Measurements from ENCODE around the gene SCAP. TPM values are rescaled to one million over a fixed set of nuclear protein-coding genes. Genes with fewer than 3 reads are reported as not detected.

SCAP gene
- total and polyA plus RNA-seq, 2 of the 13 experiments (the other 11 are each of a cell fraction or from before 2014, with no cell fraction given) = 40.4 to 53.3 TPM

- TF ChIP-seq ZBTB10 (CRISPR knock-in tag; IDR thresholded peaks at IDR 0.05; ENCODE audit: borderline replicate concordance) = no peak
- peak; percentile 93 for TF ChIP-seq ZNF335 (CRISPR knock-in tag; IDR thresholded peaks at IDR 0.05)
- TF ChIP-seq TP53 (CRISPR knock-in tag; conservative IDR thresholded peaks at IDR 0.05) = peak; percentile 62; the same call in 1 of the 2 replicates
- TF ChIP-seq GABPB1 (CRISPR knock-in tag; IDR thresholded peaks at IDR 0.05) = peak; percentile 99
- TF ChIP-seq CREBL2 (CRISPR knock-in tag; IDR thresholded peaks at IDR 0.05; ENCODE audit: borderline replicate concordance) = 0 out of 2 replicates have a peak, but pooled peaks have one; percentile 61
- TF ChIP-seq CSRNP1 (CRISPR knock-in tag; IDR thresholded peaks at IDR 0.05) = peak; percentile 68; the same call in 1 of the 2 replicates
- TF ChIP-seq SAFB2 (CRISPR knock-in tag; IDR thresholded peaks at IDR 0.05; ENCODE audit: borderline replicate concordance, low read depth) = no peak
- peak; percentile 97 for TF ChIP-seq ZNF143 (CRISPR knock-in tag; IDR thresholded peaks at IDR 0.05)
- peak; percentile 63 for TF ChIP-seq ZNF710 (CRISPR knock-in tag; IDR thresholded peaks at IDR 0.05; ENCODE audit: borderline replicate concordance)
- TF ChIP-seq MED1 (CRISPR knock-in tag; IDR thresholded peaks at IDR 0.05) = peak; percentile 46; the same call in 1 of the 2 replicates
- no peak for TF ChIP-seq NONO (IDR thresholded peaks at IDR 0.05)
- peak; percentile 89 for TF ChIP-seq NONO (CRISPR knock-in tag; conservative IDR thresholded peaks at IDR 0.05)
- peak; percentile 59; the same call in 1 of the 2 replicates for TF ChIP-seq TARDBP (CRISPR knock-in tag; IDR thresholded peaks at IDR 0.05)
- TF ChIP-seq THYN1 (CRISPR knock-in tag; IDR thresholded peaks at IDR 0.05; ENCODE audit: borderline replicate concordance, low read depth) = 0 out of 2 replicates have a peak, but pooled peaks have one; percentile 38
- peak; percentile 59; the same call in 1 of the 2 replicates for TF ChIP-seq ZNF275 (CRISPR knock-in tag; IDR thresholded peaks at IDR 0.05; ENCODE audit: borderline replicate concordance)
- TF ChIP-seq ZSCAN31 (CRISPR knock-in tag; IDR thresholded peaks at IDR 0.05; ENCODE audit: low read depth) = peak; percentile 23; the same call in 1 of the 2 replicates
- TF ChIP-seq YEATS4 (CRISPR knock-in tag; IDR thresholded peaks at IDR 0.05; ENCODE audit: borderline replicate concordance) = peak; percentile 66; the same call in 1 of the 2 replicates
- TF ChIP-seq HNF4G (IDR thresholded peaks at IDR 0.05; ENCODE audit: borderline replicate concordance, low read depth, low read length) = no peak
- no peak for TF ChIP-seq HNF4G (CRISPR knock-in tag; IDR thresholded peaks at IDR 0.05; ENCODE audit: borderline replicate concordance, low read depth)
- TF ChIP-seq PHB2 (IDR thresholded peaks at IDR 0.05; ENCODE audit: partially characterized antibody) = no peak
Observed at GRCh38 chr3:47513125-47513929, 37.6 kb upstream of the SCAP start, which contains the start of gene ELP6 (continued).

Measured in HepG2 (cell line).